ENCODE results near the gene ACADVL.
A peak's percentile ranks its signal among the peaks of the same experiment; 100 is the strongest.
"Not testable (repeated sequence)": the region's sequence is repeated elsewhere in the genome, so short reads cannot be mapped to it uniquely, and the experiment has no call there.

The ACADVL gene

GRCh38 chr17:7242717-7243452, 23.1 kb downstream of the ACADVL start:
- H3K4me3 ChIP-seq (ENCODE audit: low read length), result peak overlapping the region; percentile 100
- peak; percentile 97 for DNase-seq (ENCODE audit: low read depth)
- no peak for TF ChIP-seq CTCF (conservative IDR thresholded peaks at IDR 0.05; ENCODE audit: low read length)

GRCh38 chr17:7243453-7243729, 23.7 kb downstream of the ACADVL start:
- no peak for DNase-seq (ENCODE audit: low read depth)
- TF ChIP-seq CTCF (conservative IDR thresholded peaks at IDR 0.05; ENCODE audit: low read length), result no peak

GRCh38 chr17:7243838-7244237, 24.1 kb downstream of the ACADVL start:
- not testable (repeated sequence) for H3K4me3 ChIP-seq (ENCODE audit: low read length); DNase-seq (ENCODE audit: low read depth)

More at GRCh38 chr17:7243453-7243729, 23.7 kb downstream of the ACADVL start:
- H3K4me3 ChIP-seq (ENCODE audit: low read length), result peak overlapping the region; percentile 100

GRCh38 chr17:7246779-7247178, 27.0 kb downstream of the ACADVL start:
- no peak for TF ChIP-seq CTCF (conservative IDR thresholded peaks at IDR 0.05; ENCODE audit: low read length)
- DNase-seq (ENCODE audit: low read depth), result no peak
- no peak overlapping the region for H3K4me3 ChIP-seq (ENCODE audit: low read length)

- no peak overlapping the region for H3K4me3 ChIP-seq (ENCODE audit: low read length)
- TF ChIP-seq CTCF (conservative IDR thresholded peaks at IDR 0.05; ENCODE audit: low read length), result no peak
- no peak for DNase-seq (ENCODE audit: low read depth)
These were observed 29.1 kb downstream of the ACADVL start for GRCh38 chr17:7248796-7249195.

GRCh38 chr17:7249214-7249613, 29.5 kb downstream of the ACADVL start:
- no peak for DNase-seq (ENCODE audit: low read depth)
- TF ChIP-seq CTCF (conservative IDR thresholded peaks at IDR 0.05; ENCODE audit: low read length), result no peak
- H3K4me3 ChIP-seq (ENCODE audit: low read length), result no peak overlapping the region

- TF ChIP-seq CTCF (conservative IDR thresholded peaks at IDR 0.05; ENCODE audit: low read length), result no peak
- no peak for DNase-seq (ENCODE audit: low read depth)
- H3K4me3 ChIP-seq (ENCODE audit: low read length), result peak overlapping the region; percentile 77
These were observed 30.1 kb downstream of the ACADVL start for GRCh38 chr17:7249830-7250229.
